ENCODE measurements around the gene OR11H6. TPM values are rescaled to one million over a fixed set of nuclear protein-coding genes. Genes with fewer than 3 reads are reported as not detected.

The OR11H6 gene
- total and polyA plus RNA-seq, 2 of the 4 experiments (the other 2 are of a cell fraction) = not detected

GRCh38 chr14:20177433-20177974 is 46.0 kb upstream of the OR11H6 start:
- Histone ChIP-seq H2BK15ac (ENCODE audit: low read depth, low read length) (no peak overlapping the region), H3K36me3 (ENCODE audit: control insufficient read depth, insufficient read depth, low read length) (no peaks in the 10 kb centered on the region), H4K91ac (ENCODE audit: insufficient read depth, low read depth, low read length) (no peak overlapping the region), H3K4me2 (ENCODE audit: low read depth, low read length) (no peak overlapping the region), H3K18ac (ENCODE audit: low read depth, low read length) (no peak overlapping the region), H3K4ac (ENCODE audit: low read depth, low read length) (no peak overlapping the region), H2BK5ac (ENCODE audit: low read depth, low read length, poor library complexity, severe bottlenecking) (no peak overlapping the region), H2BK20ac (ENCODE audit: low read depth, low read length) (no peak overlapping the region), H2AK5ac (ENCODE audit: low read depth, low read length) (no peak overlapping the region), H3K9me3 (ENCODE audit: control insufficient read depth, insufficient read depth, low read length) (peaks cover 5% of the 10 kb centered on the region; the same call in 1 of the 2 replicates), H4K20me1 (ENCODE audit: insufficient read depth, low read length) (no peaks in the 10 kb centered on the region), H3K4me3 (ENCODE audit: insufficient read depth, low read depth, low read length) (no peak overlapping the region), H4K8ac (ENCODE audit: low read depth in 2 of 2, low read length in 2 of 2) (no peak overlapping the region), H3K56ac (ENCODE audit: extremely low read depth, insufficient read depth, low read length) (no peak overlapping the region), H3K9me1 (ENCODE audit: insufficient read depth, low read length) (no peaks in the 10 kb centered on the region), H2AFZ (replicated peaks; ENCODE audit: low read length, poor library complexity) (no peak overlapping the region), H3K23ac (ENCODE audit: low read depth, low read length) (no peak overlapping the region), H2AK9ac (replicated peaks; ENCODE audit: low read depth, low read length, poor library complexity) (no peak overlapping the region), H4K5ac (ENCODE audit: low read depth, low read length) (no peak overlapping the region), H3K9ac (ENCODE audit: low read depth, low read length) (no peak overlapping the region), H3K27ac (ENCODE audit: insufficient read depth, low read length) (no peak overlapping the region), H2BK120ac (ENCODE audit: low read depth, low read length) (no peak overlapping the region), H3K79me1 (ENCODE audit: low read depth in 1 of 2, low read length in 2 of 2) (no peaks in the 10 kb centered on the region), H3K4me1 (ENCODE audit: control insufficient read depth, insufficient read depth, low read length) (no peaks in the 10 kb centered on the region), H3K14ac (replicated peaks; ENCODE audit: low read depth, low read length) (no peak overlapping the region), H3K27me3 (ENCODE audit: control insufficient read depth, insufficient read depth, low read length) (no peaks in the 10 kb centered on the region)
- POLR2A ChIA-PET (ENCODE audit: unreplicated experiment) = no interaction called here
- dilution Hi-C loops (cut with HindIII; ENCODE audit: low sequenced_read_pairs, unreplicated experiment) = no loop called here
- CTCF ChIA-PET = no interaction called here
- TF ChIP-seq POLR2A (IDR thresholded peaks at IDR 0.05; ENCODE audit: low read depth, low read length) (no peak), RFX5 (IDR thresholded peaks at IDR 0.05; ENCODE audit: low read depth, low read length) (no peak), NFE2L2 (IDR thresholded peaks at IDR 0.05; ENCODE audit: low read depth, low read length) (no peak)
- no TSS peak for BruUV-seq (replicated peaks)
- intact Hi-C loops (cut with micrococcal nuclease) = no loop called here
- WGBS, 2 experiments (ENCODE audit: extremely low coverage in 2 of 2, insufficient read length in 1 of 2) = 83% methylated on average over 1 of the region's 7 CpGs; no CpG with 5 or more reads in 1 of the 2 experiments
- ATAC-seq (ENCODE audit: low read depth) (no peak), DNase-seq (no peak)
- in situ Hi-C loops (cut with MboI; ENCODE audit: low sequenced_read_pairs) = no loop called here
